Liver (tissue), 5 donors: Measurements from ENCODE around the gene XPO5. TPM values are rescaled to one million over a fixed set of nuclear protein-coding genes. Genes with fewer than 3 reads are reported as not detected.

Experiments
- polyA plus RNA-seq, 2 donors: library from polyadenylated mRNA; stranded (reverse) in 1 of 2; unstranded in 1 of 2; fragments of 200-250 nt in 1 of 2; fragments of >200 nt in 1 of 2; fragmentation: Nextera tagmentation in 1 of 2; extraction: Ambion mirVana in 1 of 2; gene quantifications; one replicate each; pipeline versions ENCODE4 v1.2.1 to v1.2.3, GENCODE V29; 2013 to 2015
- small RNA-seq: library from RNA; depleted of rRNA; stranded (forward); fragments of <200 nt; gene quantifications from one replicate; pipeline ENCODE3, GENCODE V24; 2014
- total RNA-seq, 2 donors: library from RNA; depleted of rRNA; stranded (reverse); fragments of >200 nt; gene quantifications; one replicate each; pipeline ENCODE4 v1.2.3, GENCODE V29; 2014
- donor health status: healthy.
- donor health status: healthy.
- donor health status: healthy.

The XPO5 gene
- total and polyA plus RNA-seq, 4 donors: 6.1 to 15.8 (median 9.8) TPM

Small RNAs within 50 kb of the gene (small RNA-seq; reads per million reads assigned to genes)
- gene RF00426 (not detected), gene RNU6-1113P (not detected)

Other genes starting within 250 kb of the XPO5 start
- gene ZNF318, start 206.4 kb downstream of the XPO5 start, total RNA-seq: 1 to 10 TPM; 4.4 to 9.1 TPM
- gene ZNF318, start 206.4 kb downstream of the XPO5 start, polyA plus RNA-seq: 1 to 10 TPM; 3.6 to 4.0 TPM
- 10 to 100 TPM in 1 of 2 donors, 1 to 10 TPM in 1; 5.3 to 10.6 TPM for gene ABCC10, start 148.5 kb downstream of the XPO5 start, total RNA-seq
- gene ABCC10, start 148.5 kb downstream of the XPO5 start, polyA plus RNA-seq: 1 to 10 TPM; 3.9 to 4.9 TPM
- gene DLK2, start 120.5 kb downstream of the XPO5 start, total RNA-seq: 1 to 10 TPM in 1 of 2 donors, not detected in 1; 1.0 TPM
- gene DLK2, start 120.5 kb downstream of the XPO5 start, polyA plus RNA-seq: under 1 TPM; 0.08 TPM
- gene TJAP1, start 98.5 kb downstream of the XPO5 start, total RNA-seq: 10 to 100 TPM in 1 of 2 donors, 1 to 10 TPM in 1; 6.9 to 10.3 TPM
- 1 to 10 TPM; 6.9 to 8.8 TPM for gene TJAP1, start 98.5 kb downstream of the XPO5 start, polyA plus RNA-seq
- under 1 TPM in 1 of 2 donors, not detected in 1; 0.08 TPM for gene LRRC73, start 65.7 kb downstream of the XPO5 start, total RNA-seq
- under 1 TPM; 0.10 to 0.99 TPM for gene LRRC73, start 65.7 kb downstream of the XPO5 start, polyA plus RNA-seq
- 10 to 100 TPM; 43.8 to 56.3 TPM for gene YIPF3, start 59.1 kb downstream of the XPO5 start, total RNA-seq
- 10 to 100 TPM; 67.0 to 91.9 TPM for gene YIPF3, start 59.1 kb downstream of the XPO5 start, polyA plus RNA-seq
- 10 to 100 TPM; 10.8 to 18.2 TPM for gene POLR1C, start 58.9 kb downstream of the XPO5 start, total RNA-seq
- gene POLR1C, start 58.9 kb downstream of the XPO5 start, polyA plus RNA-seq: 10 to 100 TPM; 19.8 to 24.3 TPM
- gene POLH, start 147 bp upstream of the XPO5 start, total RNA-seq: 1 to 10 TPM; 6.9 to 7.5 TPM
- gene POLH, start 147 bp upstream of the XPO5 start, polyA plus RNA-seq: 1 to 10 TPM; 1.9 to 2.5 TPM
- 10 to 100 TPM; 21.8 to 69.1 TPM for gene GTPBP2, start 53.2 kb upstream of the XPO5 start, total RNA-seq
- 10 to 100 TPM in 1 of 2 donors, 1 to 10 TPM in 1; 7.9 to 10.5 TPM for gene GTPBP2, start 53.2 kb upstream of the XPO5 start, polyA plus RNA-seq
- 10 to 100 TPM; 11.2 to 16.9 TPM for gene MAD2L1BP, start 59.8 kb upstream of the XPO5 start, total RNA-seq
- gene MAD2L1BP, start 59.8 kb upstream of the XPO5 start, polyA plus RNA-seq: 10 to 100 TPM; 15.2 to 17.3 TPM
- under 1 TPM; under 0.01 to 0.19 TPM for gene RSPH9, start 69.0 kb upstream of the XPO5 start, total RNA-seq
- gene RSPH9, start 69.0 kb upstream of the XPO5 start, polyA plus RNA-seq: under 1 TPM; 0.09 to 0.15 TPM
- 10 to 100 TPM; 21.5 to 27.0 TPM for gene MRPS18A, start 111.8 kb upstream of the XPO5 start, total RNA-seq
- 10 to 100 TPM; 43.1 to 50.5 TPM for gene MRPS18A, start 111.8 kb upstream of the XPO5 start, polyA plus RNA-seq
- 100 to 1,000 TPM in 1 of 2 donors, 10 to 100 TPM in 1; 35.5 to 160 TPM for gene VEGFA, start 194.2 kb upstream of the XPO5 start, total RNA-seq
- 10 to 100 TPM; 14.7 to 94.8 TPM for gene VEGFA, start 194.2 kb upstream of the XPO5 start, polyA plus RNA-seq